ENCODE data around the gene NIFK. TPM values are rescaled to one million over a fixed set of nuclear protein-coding genes. Genes with fewer than 3 reads are reported as not detected.

Gene NIFK
- polyA plus RNA-seq, 1 donor (not counting 4 experiments of a cell fraction or from before 2014, with no cell fraction given) = 60.4 TPM

DNA sequence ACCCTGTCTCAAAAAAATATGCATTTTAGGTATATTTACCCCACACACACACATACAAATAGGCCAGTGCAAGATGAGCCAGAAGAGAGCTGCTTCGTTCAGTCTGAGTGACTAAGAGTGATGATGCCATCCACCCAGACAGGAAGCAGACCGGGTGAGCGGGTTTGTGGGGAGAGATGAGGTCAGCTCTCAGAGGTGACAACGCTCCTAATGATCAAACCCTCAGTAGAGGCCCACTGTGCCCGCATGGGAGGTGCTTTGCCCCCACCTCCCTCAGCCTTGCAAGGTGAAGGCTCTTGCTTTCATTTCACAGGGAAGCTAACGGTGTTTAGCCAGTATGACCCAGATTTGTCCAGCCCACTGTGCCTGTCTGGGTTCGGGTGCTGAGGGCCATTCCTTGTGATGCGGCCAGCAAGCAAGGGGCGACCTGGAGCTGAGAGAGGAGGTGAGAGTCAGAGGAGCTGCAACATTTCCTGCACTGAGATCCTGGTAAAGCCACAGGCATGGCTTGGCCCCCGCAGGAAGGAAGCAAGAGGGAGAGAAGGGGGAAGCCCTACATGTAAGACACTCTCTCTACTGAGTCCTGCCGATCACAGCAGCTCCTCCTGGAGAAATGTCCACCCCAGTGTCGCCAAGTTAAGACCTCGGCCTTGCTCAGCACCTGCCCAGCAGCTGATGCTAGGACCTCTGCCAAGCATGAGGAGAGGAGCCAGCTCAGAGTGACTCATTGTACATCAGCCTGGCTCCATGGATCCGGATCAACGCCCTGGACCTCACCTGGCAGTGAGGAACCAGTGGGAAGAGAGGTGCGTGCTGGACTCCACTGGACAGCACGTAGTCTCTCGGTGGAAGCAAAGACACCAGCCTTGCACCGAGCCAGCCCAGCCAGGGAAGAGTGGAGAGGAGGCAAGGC is 37.0 kb downstream of the NIFK start:
- H3K36me3 ChIP-seq (ENCODE audit: control insufficient read depth in 2 of 2, extremely low read depth in 1 of 2, insufficient read depth in 2 of 2, low read length in 2 of 2) = no peaks in the 10 kb centered on the region
- no peaks in the 10 kb centered on the region for H3K9me1 ChIP-seq (ENCODE audit: control insufficient read depth, extremely low read depth, insufficient read depth, low read length)
- peak overlapping the region; percentile 73 for H3K27ac ChIP-seq (ENCODE audit: control insufficient read depth, insufficient read depth, low read length)
- H2AFZ ChIP-seq (ENCODE audit: control insufficient read depth, low read length) = no peak overlapping the region
- no peaks in the 10 kb centered on the region for H3K27me3 ChIP-seq (ENCODE audit: control insufficient read depth, extremely low read depth, insufficient read depth, low read length)
- H3K4me3 ChIP-seq (ENCODE audit: control insufficient read depth in 2 of 3, extremely low read depth in 1 of 3, insufficient read depth in 2 of 3, low read depth in 1 of 3, low read length in 3 of 3) = no peak overlapping the region
- peak overlapping the region; percentile 68 for H3K4me2 ChIP-seq (ENCODE audit: control insufficient read depth, extremely low read depth, insufficient read depth, low read depth, low read length)
- H3K4me1 ChIP-seq (ENCODE audit: control insufficient read depth, extremely low read depth, insufficient read depth, low read length) = peaks cover 39% of the 10 kb centered on the region
- dilution Hi-C loops (cut with MboI; ENCODE audit: extremely low pct_ligation_motif_present, low sequenced_read_pairs) = no loop called here
- FAIRE-seq (peak; percentile 83), DNase-seq (ENCODE audit: low read depth, low spot score) (peak; percentile 65)
- H3K9ac ChIP-seq (ENCODE audit: control insufficient read depth, extremely low read depth, insufficient read depth, low read length) = peak overlapping the region; percentile 45
- H3K79me2 ChIP-seq (ENCODE audit: control insufficient read depth, insufficient read depth, low read length) = no peaks in the 10 kb centered on the region
- no peaks in the 10 kb centered on the region for H3K9me3 ChIP-seq (ENCODE audit: control insufficient read depth, low read depth, low read length)
- no peaks in the 10 kb centered on the region for H4K20me1 ChIP-seq (ENCODE audit: control insufficient read depth, extremely low read depth, insufficient read depth, low read length)
- TF ChIP-seq, protein P1, sequence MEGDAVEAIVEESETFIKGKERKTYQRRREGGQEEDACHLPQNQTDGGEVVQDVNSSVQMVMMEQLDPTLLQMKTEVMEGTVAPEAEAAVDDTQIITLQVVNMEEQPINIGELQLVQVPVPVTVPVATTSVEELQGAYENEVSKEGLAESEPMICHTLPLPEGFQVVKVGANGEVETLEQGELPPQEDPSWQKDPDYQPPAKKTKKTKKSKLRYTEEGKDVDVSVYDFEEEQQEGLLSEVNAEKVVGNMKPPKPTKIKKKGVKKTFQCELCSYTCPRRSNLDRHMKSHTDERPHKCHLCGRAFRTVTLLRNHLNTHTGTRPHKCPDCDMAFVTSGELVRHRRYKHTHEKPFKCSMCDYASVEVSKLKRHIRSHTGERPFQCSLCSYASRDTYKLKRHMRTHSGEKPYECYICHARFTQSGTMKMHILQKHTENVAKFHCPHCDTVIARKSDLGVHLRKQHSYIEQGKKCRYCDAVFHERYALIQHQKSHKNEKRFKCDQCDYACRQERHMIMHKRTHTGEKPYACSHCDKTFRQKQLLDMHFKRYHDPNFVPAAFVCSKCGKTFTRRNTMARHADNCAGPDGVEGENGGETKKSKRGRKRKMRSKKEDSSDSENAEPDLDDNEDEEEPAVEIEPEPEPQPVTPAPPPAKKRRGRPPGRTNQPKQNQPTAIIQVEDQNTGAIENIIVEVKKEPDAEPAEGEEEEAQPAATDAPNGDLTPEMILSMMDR (optimal IDR thresholded peaks at IDR 0.05 in 1 of 3, IDR thresholded peaks at IDR 0.05 in 1 of 3, conservative IDR thresholded peaks at IDR 0.05 in 1 of 3; ENCODE audit: extremely low read depth in 1 of 3, insufficient read depth in 2 of 3, low read length in 3 of 3) = no peak
- no peak for TF ChIP-seq EZH2 (IDR thresholded peaks at IDR 0.05; ENCODE audit: low read length)

DNA sequence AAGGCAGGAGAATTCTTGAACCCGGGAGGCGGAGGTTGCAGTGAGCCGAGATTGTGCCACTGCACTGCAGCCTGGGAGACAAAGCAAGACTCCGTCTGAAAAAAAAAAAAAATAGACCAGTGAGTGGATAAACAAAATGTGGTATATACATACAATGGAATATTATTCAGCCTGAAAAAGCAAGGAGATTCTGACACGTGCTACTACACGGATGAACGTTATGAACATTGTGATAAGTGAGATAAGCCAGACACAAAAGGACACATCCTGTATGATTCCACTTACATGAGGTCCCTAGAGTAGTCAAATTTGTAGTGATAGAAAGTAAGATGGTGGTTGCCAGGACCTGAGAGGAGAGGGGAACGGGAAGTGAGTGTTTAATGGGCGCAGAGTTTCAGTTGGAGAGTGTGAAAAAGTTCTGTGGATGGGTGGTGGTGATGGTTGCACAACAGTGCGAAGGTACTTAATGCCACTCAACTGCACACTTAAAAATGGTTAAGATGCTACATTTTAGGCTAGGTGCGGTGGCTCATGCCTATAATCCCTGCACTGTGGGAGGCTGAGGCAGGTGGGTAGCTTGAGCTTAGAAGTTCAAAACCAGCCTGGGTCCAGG is 38.3 kb downstream of the NIFK start:
- no peaks in the 10 kb centered on the region for H3K36me3 ChIP-seq (ENCODE audit: control insufficient read depth in 2 of 2, extremely low read depth in 1 of 2, insufficient read depth in 2 of 2, low read length in 2 of 2)
- H3K9ac ChIP-seq (ENCODE audit: control insufficient read depth, extremely low read depth, insufficient read depth, low read length) = no peak overlapping the region
- H3K9me3 ChIP-seq (ENCODE audit: control insufficient read depth, low read depth, low read length) = no peaks in the 10 kb centered on the region
- no peaks in the 10 kb centered on the region for H3K9me1 ChIP-seq (ENCODE audit: control insufficient read depth, extremely low read depth, insufficient read depth, low read length)
- FAIRE-seq (no peak), DNase-seq (ENCODE audit: low read depth, low spot score) (no peak)
- dilution Hi-C loops (cut with MboI; ENCODE audit: extremely low pct_ligation_motif_present, low sequenced_read_pairs) = no loop called here
- H3K79me2 ChIP-seq (ENCODE audit: control insufficient read depth, insufficient read depth, low read length) = no peaks in the 10 kb centered on the region
- H4K20me1 ChIP-seq (ENCODE audit: control insufficient read depth, extremely low read depth, insufficient read depth, low read length) = no peaks in the 10 kb centered on the region
- H3K4me1 ChIP-seq (ENCODE audit: control insufficient read depth, extremely low read depth, insufficient read depth, low read length) = peaks cover 41% of the 10 kb centered on the region
- no peak overlapping the region for H3K27ac ChIP-seq (ENCODE audit: control insufficient read depth, insufficient read depth, low read length)
- H3K4me2 ChIP-seq (ENCODE audit: control insufficient read depth, extremely low read depth, insufficient read depth, low read depth, low read length) = no peak overlapping the region
- no peak for TF ChIP-seq EZH2 (IDR thresholded peaks at IDR 0.05; ENCODE audit: low read length)
- TF ChIP-seq, protein P1 (optimal IDR thresholded peaks at IDR 0.05 in 1 of 3, IDR thresholded peaks at IDR 0.05 in 1 of 3, conservative IDR thresholded peaks at IDR 0.05 in 1 of 3; ENCODE audit: extremely low read depth in 1 of 3, insufficient read depth in 2 of 3, low read length in 3 of 3) = no peak
- no peaks in the 10 kb centered on the region for H3K27me3 ChIP-seq (ENCODE audit: control insufficient read depth, extremely low read depth, insufficient read depth, low read length)
- no peak overlapping the region for H3K4me3 ChIP-seq (ENCODE audit: control insufficient read depth in 2 of 3, extremely low read depth in 1 of 3, insufficient read depth in 2 of 3, low read depth in 1 of 3, low read length in 3 of 3)
- H2AFZ ChIP-seq (ENCODE audit: control insufficient read depth, low read length) = no peak overlapping the region

All from keratinocyte (primary cell).